ENCODE results near the gene AGPAT4. TPM values are rescaled to one million over a fixed set of nuclear protein-coding genes. Genes with fewer than 3 reads are reported as not detected.

The AGPAT4 gene
- total and polyA plus RNA-seq, 2 of the 4 experiments (the other 2 are of a cell fraction): 3.6 to 3.8 TPM

GRCh38 chr6:161141173-161141572, 132.7 kb downstream of the AGPAT4 start:
- ChIA-PET CTCF (interaction anchor here (0.7 to 1.1 kb wide), 2 partner anchors 114 to 230 kb away, joined by 3 read pairs; no protein-coding TSS in a partner anchor), POLR2A (ENCODE audit: unreplicated experiment) (no interaction called here)
- dilution Hi-C loops (cut with HindIII; ENCODE audit: low sequenced_read_pairs, unreplicated experiment): no loop called here
- no TSS peak for BruUV-seq (replicated peaks)
- H4K5ac ChIP-seq (ENCODE audit: low read depth, low read length): no peak overlapping the region
- no peaks in the 10 kb centered on the region; the same call in 1 of the 2 replicates for H4K20me1 ChIP-seq (ENCODE audit: insufficient read depth, low read length)
- H3K56ac ChIP-seq (ENCODE audit: extremely low read depth, insufficient read depth, low read length): no peak overlapping the region
- H3K9me1 ChIP-seq (ENCODE audit: insufficient read depth, low read length): peaks cover 9% of the 10 kb centered on the region; the same call in 1 of the 2 replicates
- no peak overlapping the region for H3K27ac ChIP-seq (ENCODE audit: insufficient read depth, low read length)
- TF ChIP-seq MAFK (IDR thresholded peaks at IDR 0.05; ENCODE audit: low read depth, low read length) (no peak), POLR2A (IDR thresholded peaks at IDR 0.05; ENCODE audit: low read depth, low read length) (no peak), CEBPB (IDR thresholded peaks at IDR 0.05; ENCODE audit: low read depth, low read length) (no peak), SMC3 (IDR thresholded peaks at IDR 0.05; ENCODE audit: low read depth, low read length) (no peak), RCOR1 (IDR thresholded peaks at IDR 0.05; ENCODE audit: insufficient replicate concordance, low read length) (no peak), BHLHE40 (IDR thresholded peaks at IDR 0.05; ENCODE audit: low read depth, low read length) (no peak), RFX5 (IDR thresholded peaks at IDR 0.05; ENCODE audit: low read depth, low read length) (no peak), MXI1 (IDR thresholded peaks at IDR 0.05; ENCODE audit: borderline replicate concordance, low read depth, low read length) (no peak), MAZ (IDR thresholded peaks at IDR 0.05; ENCODE audit: borderline replicate concordance, low read depth, low read length) (no peak), CHD1 (IDR thresholded peaks at IDR 0.05; ENCODE audit: low read depth, low read length) (no peak), ELK1 (IDR thresholded peaks at IDR 0.05; ENCODE audit: borderline replicate concordance, low read depth, low read length) (no peak), NFE2L2 (IDR thresholded peaks at IDR 0.05; ENCODE audit: low read depth, low read length) (no peak), CTCF (conservative IDR thresholded peaks at IDR 0.05; ENCODE audit: low read depth, low read length) (no peak), USF2 (IDR thresholded peaks at IDR 0.05; ENCODE audit: low read depth, low read length) (no peak), FOS (IDR thresholded peaks at IDR 0.05; ENCODE audit: low read depth, low read length) (no peak), RAD21 (IDR thresholded peaks at IDR 0.05; ENCODE audit: low read length) (no peak)
- no peak overlapping the region for H3K18ac ChIP-seq (ENCODE audit: low read depth, low read length)
- intact Hi-C loops (cut with micrococcal nuclease): no loop called here
- WGBS, 2 experiments (ENCODE audit: extremely low coverage in 2 of 2, insufficient read length in 1 of 2): 80% methylated on average over 1 of the region's 11 CpGs; no CpG with 5 or more reads in 1 of the 2 experiments
- H3K9ac ChIP-seq (ENCODE audit: low read depth, low read length): no peak overlapping the region
- no peak overlapping the region for H3K14ac ChIP-seq (replicated peaks; ENCODE audit: low read depth, low read length)
- H2BK20ac ChIP-seq (ENCODE audit: low read depth, low read length): no peak overlapping the region
- no peak overlapping the region for H3K4me2 ChIP-seq (ENCODE audit: low read depth, low read length)
- no peak overlapping the region for H2AK5ac ChIP-seq (ENCODE audit: low read depth, low read length)
- H3K4ac ChIP-seq (ENCODE audit: low read depth, low read length): no peak overlapping the region
- H4K8ac ChIP-seq (ENCODE audit: low read depth in 2 of 2, low read length in 2 of 2): no peak overlapping the region
- peak overlapping the region; percentile 18 for H2AFZ ChIP-seq (replicated peaks; ENCODE audit: low read length, poor library complexity)
- no peak overlapping the region for H2BK120ac ChIP-seq (ENCODE audit: low read depth, low read length)
- in situ Hi-C loops (cut with MboI; ENCODE audit: low sequenced_read_pairs): loop anchor here (10.0 kb wide), 1 partner anchor 234 kb away; no protein-coding TSS in a partner anchor
- H3K79me1 ChIP-seq (ENCODE audit: low read depth in 1 of 2, low read length in 2 of 2): no peaks in the 10 kb centered on the region
- no peak overlapping the region for H2AK9ac ChIP-seq (replicated peaks; ENCODE audit: low read depth, low read length, poor library complexity)
- ATAC-seq (ENCODE audit: low read depth) (no peak), DNase-seq (no peak)
- H3K27me3 ChIP-seq (ENCODE audit: control insufficient read depth, insufficient read depth, low read length): no peaks in the 10 kb centered on the region
- H2BK5ac ChIP-seq (ENCODE audit: low read depth, low read length, poor library complexity, severe bottlenecking): no peak overlapping the region
- 0 out of 2 replicates have a peak, but pooled peaks cover 1% of the 10 kb centered on the region for H3K4me1 ChIP-seq (ENCODE audit: control insufficient read depth, insufficient read depth, low read length)
- H3K4me3 ChIP-seq (ENCODE audit: insufficient read depth, low read depth, low read length): no peak overlapping the region
- peaks cover 11% of the 10 kb centered on the region for H3K36me3 ChIP-seq (ENCODE audit: control insufficient read depth, insufficient read depth, low read length)
- H2BK15ac ChIP-seq (ENCODE audit: low read depth, low read length): no peak overlapping the region
- H4K91ac ChIP-seq (ENCODE audit: insufficient read depth, low read depth, low read length): no peak overlapping the region
- no peaks in the 10 kb centered on the region for H3K9me3 ChIP-seq (ENCODE audit: control insufficient read depth, insufficient read depth, low read length)
- H3K23ac ChIP-seq (ENCODE audit: low read depth, low read length): no peak overlapping the region
